HG03060 (cell line): ENCODE measurements around the gene HSPG2.
"Not testable (repeated sequence)": the region's sequence is repeated elsewhere in the genome, so short reads cannot be mapped to it uniquely, and the experiment has no call there.

Source experiments
- ATAC-seq: cut with Tn5 transposase; IDR thresholded peaks from one replicate; pipeline ENCODE4 v1.9.1; 2021; ENCODE audit warnings: low read depth, moderate number of reproducible peaks; ENCODE audit not compliant: unreplicated experiment

HSPG2 gene

DNA sequence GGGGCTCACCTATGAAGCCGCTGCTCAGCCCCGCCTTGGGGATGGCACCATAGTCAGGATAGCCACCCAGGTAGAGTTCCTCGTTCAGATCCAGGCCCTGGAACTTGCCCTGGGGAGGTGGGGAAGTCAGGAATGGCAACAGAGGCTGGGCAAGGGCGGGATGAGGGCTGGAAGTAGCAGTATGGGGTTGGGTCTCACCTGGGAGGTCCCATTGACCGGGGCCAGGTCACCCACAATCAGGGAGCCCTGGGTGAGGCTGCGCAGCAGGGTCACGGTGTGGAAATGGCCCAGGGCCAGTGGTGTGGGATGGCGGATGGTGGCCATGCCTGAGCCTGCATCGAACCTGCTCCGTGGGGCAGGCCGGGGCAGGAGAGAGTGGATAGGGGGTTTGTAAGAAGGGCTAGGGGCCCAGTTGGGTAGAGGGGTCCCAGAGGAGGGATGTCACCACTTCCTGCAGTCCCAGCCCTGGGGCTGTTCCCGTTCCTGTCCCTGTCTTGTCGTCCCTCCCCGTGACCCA is 105.6 kb downstream of the HSPG2 start:
- ATAC-seq, result no peak

- no peak for ATAC-seq
Measured at GRCh38 chr1:21830792-21831453, 106.2 kb downstream of the HSPG2 start.

DNA sequence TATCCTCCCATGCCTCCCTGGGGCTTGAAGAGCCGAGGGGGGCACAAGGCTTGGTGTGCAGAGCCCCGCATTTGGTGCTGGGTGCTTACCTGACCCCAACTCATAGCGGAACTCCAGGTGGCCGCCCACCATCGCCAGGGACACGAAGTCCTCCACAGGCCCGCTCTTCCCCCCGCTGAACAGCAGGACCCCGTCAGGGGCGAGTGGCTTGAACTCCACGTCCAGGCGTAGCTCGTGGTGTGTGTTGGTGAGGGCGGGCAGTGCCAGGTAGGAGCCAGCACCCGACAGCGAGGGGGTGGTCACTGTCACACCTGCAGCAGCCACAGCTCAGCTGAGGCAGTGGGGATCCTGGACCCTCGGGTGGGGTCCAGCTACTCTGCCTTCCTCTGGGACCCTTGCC is 107.8 kb downstream of the HSPG2 start:
- no peak for ATAC-seq

- ATAC-seq, result no peak
Measured at GRCh38 chr1:21828506-21829210, 108.5 kb downstream of the HSPG2 start.

DNA sequence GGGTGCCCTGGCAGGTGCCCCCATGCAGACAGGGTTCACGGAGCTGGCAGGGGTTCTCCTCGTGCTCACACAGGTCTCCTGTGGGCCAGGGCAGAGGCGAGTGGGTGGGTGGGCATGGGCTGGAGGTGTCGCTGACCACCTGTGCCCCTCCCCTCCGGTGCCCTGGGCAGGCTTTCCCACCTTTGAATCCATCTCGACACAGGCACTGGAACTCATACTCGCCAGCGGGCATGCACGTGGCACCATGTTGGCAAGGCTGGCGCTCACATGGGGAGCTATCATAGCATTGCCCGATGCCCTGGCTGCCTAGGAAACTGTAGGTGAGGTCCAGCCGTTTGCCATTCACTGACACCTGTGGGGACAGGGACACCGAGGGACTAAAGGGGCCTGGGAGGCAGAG is 109.0 kb downstream of the HSPG2 start:
- ATAC-seq, result no peak

GRCh38 chr1:21827141-21827679 is 109.9 kb downstream of the HSPG2 start:
- no peak for ATAC-seq

GRCh38 chr1:21826694-21827093 is 110.4 kb downstream of the HSPG2 start:
- ATAC-seq, result not testable (repeated sequence)

DNA sequence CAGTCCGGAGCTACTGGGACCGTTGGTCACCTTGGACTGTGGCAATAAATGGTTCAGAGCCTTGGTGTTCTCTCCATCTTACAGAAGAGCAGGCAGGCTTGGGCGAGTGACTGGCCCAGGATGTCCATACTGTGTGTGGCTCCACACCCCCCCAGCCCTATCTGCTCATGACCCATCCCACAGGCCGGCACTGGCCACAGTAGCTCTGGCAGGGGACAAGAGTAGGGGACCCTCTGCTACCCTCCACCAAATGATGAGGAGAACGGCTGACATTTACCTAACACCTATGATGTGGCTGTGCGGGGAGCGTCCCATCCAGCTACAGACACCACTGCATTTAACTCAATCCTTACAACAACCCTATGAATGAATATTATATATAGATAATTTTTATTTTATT is 111.7 kb downstream of the HSPG2 start:
- no peak for ATAC-seq

GRCh38 chr1:21824926-21825325 is 112.2 kb downstream of the HSPG2 start:
- ATAC-seq, result no peak

- ATAC-seq, result no peak
Measured at GRCh38 chr1:21823980-21824702, 113.0 kb downstream of the HSPG2 start.

DNA sequence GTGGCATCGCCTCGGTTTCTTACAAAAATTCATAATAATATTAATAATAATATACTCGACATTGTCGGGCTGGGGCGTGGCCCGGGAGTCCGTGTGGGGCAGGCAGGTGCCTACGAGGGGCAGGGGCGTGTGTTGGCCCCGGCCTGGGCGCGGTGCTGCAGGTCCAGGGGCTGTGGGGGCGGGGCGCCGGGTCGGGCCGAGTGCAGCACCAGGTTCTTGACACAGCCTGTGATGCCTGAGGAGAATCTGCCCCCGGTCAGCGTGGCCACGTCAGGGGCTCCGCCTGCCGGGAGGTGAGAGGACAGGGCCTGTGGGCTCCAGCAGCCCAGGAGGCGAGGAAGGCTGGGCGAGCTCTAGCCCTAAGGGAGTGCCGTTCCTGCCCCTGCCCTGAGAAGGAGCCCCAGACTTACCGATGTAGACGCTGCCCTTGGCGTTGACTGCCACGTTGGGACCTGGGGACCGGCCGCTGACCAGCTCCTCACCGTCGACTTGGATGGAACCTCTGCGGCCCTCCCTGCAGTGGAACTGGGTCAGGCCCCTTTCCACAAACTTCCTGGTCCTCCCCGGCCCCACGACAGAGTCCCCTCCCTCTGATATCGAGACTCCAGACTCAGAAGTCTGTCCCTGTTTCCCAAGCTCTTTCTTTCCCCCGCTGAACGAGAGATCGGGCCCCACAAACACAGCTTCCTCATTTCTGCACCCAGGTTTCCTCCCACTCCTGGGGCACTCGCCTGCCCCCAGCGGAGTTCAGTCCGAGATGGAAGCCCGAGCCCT is 113.7 kb downstream of the HSPG2 start:
- ATAC-seq, result no peak

DNA sequence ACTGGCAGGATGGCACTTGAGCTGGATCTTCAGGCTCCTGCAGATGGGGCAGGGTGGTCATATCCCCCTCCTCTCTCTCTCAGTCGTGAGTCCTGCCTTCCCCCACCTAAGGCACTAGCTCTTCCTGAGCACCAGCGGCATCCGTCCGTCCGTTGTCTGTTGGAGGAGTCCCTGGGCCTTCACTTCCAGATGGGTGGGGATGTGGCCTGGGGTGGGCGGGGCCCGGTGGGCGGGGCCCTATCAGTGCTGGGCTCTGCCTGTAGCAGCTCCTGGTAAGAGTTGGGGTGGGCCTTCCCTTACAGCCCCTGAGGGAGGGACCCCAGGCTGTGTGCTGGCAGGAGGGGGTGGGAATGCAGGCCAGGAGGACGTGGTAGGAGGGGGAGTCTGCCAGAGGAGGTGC is 114.8 kb downstream of the HSPG2 start:
- ATAC-seq, result no peak

GRCh38 chr1:21821385-21822019 is 115.6 kb downstream of the HSPG2 start:
- ATAC-seq, result no peak

GRCh38 chr1:21820597-21821232 is 116.4 kb downstream of the HSPG2 start:
- ATAC-seq, result no peak

DNA sequence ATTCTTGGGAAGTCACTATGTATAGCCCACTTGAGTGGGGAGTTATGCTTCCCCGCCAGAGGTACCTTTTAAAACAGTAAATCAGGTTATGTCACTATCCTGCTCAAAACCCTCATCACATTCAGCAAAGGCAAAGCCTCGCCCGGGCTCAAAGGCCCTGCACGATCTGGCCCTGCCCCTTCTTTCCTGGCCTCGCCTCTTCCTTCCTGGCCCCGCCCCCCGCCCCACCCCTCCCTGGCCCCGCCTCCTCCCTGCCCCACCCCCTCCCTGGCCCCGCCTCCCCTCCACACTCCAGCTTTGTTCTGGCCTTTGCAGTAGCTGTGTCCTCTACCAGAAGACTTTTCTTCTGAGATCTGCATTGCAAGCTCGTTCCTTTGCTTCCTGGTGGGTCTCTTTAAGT is 118.5 kb downstream of the HSPG2 start:
- no peak for ATAC-seq

GRCh38 chr1:21816602-21817302 is 120.4 kb downstream of the HSPG2 start:
- no peak for ATAC-seq

DNA sequence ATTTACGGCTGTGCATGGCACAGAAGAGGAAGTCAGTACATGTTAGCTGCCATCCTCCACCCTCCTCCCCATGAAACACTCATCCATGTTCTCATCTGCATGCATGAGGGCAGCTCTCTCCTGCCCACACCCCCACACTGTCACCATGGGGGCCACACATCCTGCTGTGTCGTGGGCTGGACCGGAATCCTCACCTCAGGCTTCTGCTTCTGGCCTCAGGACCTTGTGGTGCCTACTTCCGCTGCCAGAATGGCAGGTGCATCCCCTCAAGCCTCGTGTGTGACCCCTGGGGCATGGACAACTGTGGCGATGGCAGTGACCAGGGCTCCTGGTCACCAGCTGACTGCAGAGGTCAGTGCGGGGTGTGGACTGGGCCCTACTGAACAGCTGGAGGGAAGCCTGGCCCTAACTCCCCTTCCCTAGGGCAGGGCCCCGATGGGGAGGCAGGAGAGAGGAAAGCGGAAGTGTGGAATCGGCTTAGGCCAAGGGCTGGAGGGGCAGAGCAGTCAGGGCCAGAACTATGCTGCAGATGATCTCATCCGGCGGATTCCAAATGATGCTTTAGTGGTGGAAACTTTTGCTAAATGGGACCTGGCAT is 121.3 kb downstream of the HSPG2 start:
- ATAC-seq, result no peak

DNA sequence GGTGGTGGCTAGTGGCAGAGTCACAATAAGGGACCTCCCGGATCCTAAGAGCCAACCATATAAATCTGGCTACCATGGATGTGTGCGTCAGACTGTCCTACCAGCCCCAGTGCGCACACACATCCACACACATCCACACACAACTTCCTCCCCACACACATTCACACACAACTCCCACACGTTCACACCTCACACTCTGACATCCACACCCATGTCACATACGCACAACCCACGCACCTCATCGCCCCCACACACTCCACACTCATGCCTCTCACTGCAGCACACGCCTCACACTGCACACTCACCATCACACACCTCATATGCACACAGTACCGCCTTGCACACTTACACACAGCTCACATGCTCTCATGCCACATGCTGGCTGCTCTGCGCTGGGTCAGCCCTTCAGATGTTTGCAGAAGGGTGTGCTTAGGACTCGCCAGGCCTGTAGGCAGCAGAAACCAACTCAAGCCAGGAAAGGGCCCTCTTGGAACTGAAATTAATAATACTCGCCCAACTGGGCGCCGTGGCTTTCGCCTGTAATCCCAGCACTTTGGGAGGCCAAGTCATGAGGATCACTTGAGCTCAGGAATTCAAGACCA is 122.0 kb downstream of the HSPG2 start:
- ATAC-seq, result no peak
